Measurements from ENCODE around the gene BCKDHA. TPM values are rescaled to one million over a fixed set of nuclear protein-coding genes. Genes with fewer than 3 reads are reported as not detected.

Gene BCKDHA
- total RNA-seq, result 10 to 100 TPM; 55.1 to 87.2 (median 58.6) TPM

- Histone ChIP-seq H3K36me3 (peaks cover 0 to 39% (median 0%) of the 10 kb centered on the region in 3 donors), H3K4me1 (peaks cover 18 to 65% (median 23%) of the 10 kb centered on the region in 3 donors), H3K9me3 (no peaks in the 10 kb centered on the region), H3K4me3 (peak within 1 kb of the TSS; percentile 83 to 100 (median 86)), H3K27ac (peak within 1 kb of the TSS; percentile 89 to 100 (median 96)), H3K27me3 (no peaks in the 10 kb centered on the region)
- peak; percentile 94 for DNase-seq
- peak in 3 of 4 donors; percentile 49 to 70 (median 68) for TF ChIP-seq POLR2A (IDR thresholded peaks at IDR 0.05)
- TF ChIP-seq CTCF (IDR thresholded peaks at IDR 0.05), result peak in 2 of 6 experiments; percentile 9 to 26
- intact Hi-C loops (cut with DNase I), result no loop called here
- WGBS, 2 donors, result 0% methylated on average over 17 to 26 of the region's 50 CpGs
These were observed at the start of gene BCKDHA, which contains the start of gene EXOSC5 for GRCh38 chr19:41397086-41398049. BCKDHA (plus strand) TSS chr19:41397818; CDS start chr19:41397828, 10 bp downstream. EXOSC5 (minus strand) TSS chr19:41397359; CDS start chr19:41397328, 31 bp downstream.

- Histone ChIP-seq H3K9me3 (no peaks in the 10 kb centered on the region), H3K27ac (peak overlapping the region; percentile 82 to 95 (median 92)), H3K4me1 (peaks cover 14 to 78% (median 17%) of the 10 kb centered on the region in 3 donors), H3K4me3 (peak overlapping the region; percentile 75 to 90 (median 79)), H3K27me3 (no peaks in the 10 kb centered on the region), H3K36me3 (peaks cover 0 to 26% (median 10%) of the 10 kb centered on the region in 3 donors)
- intact Hi-C loops (cut with DNase I), result no loop called here
- no peak for TF ChIP-seq POLR2A (IDR thresholded peaks at IDR 0.05)
- TF ChIP-seq CTCF (IDR thresholded peaks at IDR 0.05), result no peak
- 1 to 3% methylated on average over 20 of the region's 22 CpGs for WGBS, 2 donors
- DNase-seq, result no peak
These were observed 46.8 kb upstream of the BCKDHA start for GRCh38 chr19:41350735-41351338.

- Histone ChIP-seq H3K4me1 (peaks cover 14 to 84% (median 17%) of the 10 kb centered on the region in 3 donors), H3K4me3 (peak overlapping the region; percentile 75 to 90 (median 79)), H3K9me3 (no peaks in the 10 kb centered on the region), H3K27ac (peak overlapping the region; percentile 82 to 95 (median 92)), H3K36me3 (peaks cover 0 to 18% (median 10%) of the 10 kb centered on the region in 3 donors), H3K27me3 (no peaks in the 10 kb centered on the region)
- DNase-seq, result peak; percentile 39
- WGBS, 2 donors, result 0 to 2% methylated on average over 31 to 49 of the region's 58 CpGs
- intact Hi-C loops (cut with DNase I), result no loop called here
- no peak for TF ChIP-seq CTCF (IDR thresholded peaks at IDR 0.05)
- TF ChIP-seq POLR2A (IDR thresholded peaks at IDR 0.05), result peak in 2 of 4 donors; percentile 24 to 55
These were observed 46.0 kb upstream of the BCKDHA start for GRCh38 chr19:41351339-41352245.

- TF ChIP-seq CTCF (IDR thresholded peaks at IDR 0.05) (no peak), POLR2A (IDR thresholded peaks at IDR 0.05) (no peak)
- no peaks in the 10 kb centered on the region for H3K9me3 ChIP-seq
- intact Hi-C loops (cut with DNase I), result no loop called here
- peaks cover 14 to 84% (median 17%) of the 10 kb centered on the region in 3 donors for H3K4me1 ChIP-seq
- 0 to 1% methylated on average over 9 to 12 of the region's 12 CpGs for WGBS, 2 donors
- DNase-seq, result no peak
- H3K36me3 ChIP-seq, result peaks cover 0 to 12% (median 10%) of the 10 kb centered on the region in 3 donors
- peak overlapping the region; percentile 75 to 90 (median 79) for H3K4me3 ChIP-seq
- H3K27me3 ChIP-seq, result no peaks in the 10 kb centered on the region
- peak overlapping the region; percentile 82 to 95 (median 92) for H3K27ac ChIP-seq
These were observed 45.4 kb upstream of the BCKDHA start for GRCh38 chr19:41352279-41352608.

Measured in esophagus squamous epithelium (tissue), 5 donors.